ENCODE data around the gene METRN.

DNA sequence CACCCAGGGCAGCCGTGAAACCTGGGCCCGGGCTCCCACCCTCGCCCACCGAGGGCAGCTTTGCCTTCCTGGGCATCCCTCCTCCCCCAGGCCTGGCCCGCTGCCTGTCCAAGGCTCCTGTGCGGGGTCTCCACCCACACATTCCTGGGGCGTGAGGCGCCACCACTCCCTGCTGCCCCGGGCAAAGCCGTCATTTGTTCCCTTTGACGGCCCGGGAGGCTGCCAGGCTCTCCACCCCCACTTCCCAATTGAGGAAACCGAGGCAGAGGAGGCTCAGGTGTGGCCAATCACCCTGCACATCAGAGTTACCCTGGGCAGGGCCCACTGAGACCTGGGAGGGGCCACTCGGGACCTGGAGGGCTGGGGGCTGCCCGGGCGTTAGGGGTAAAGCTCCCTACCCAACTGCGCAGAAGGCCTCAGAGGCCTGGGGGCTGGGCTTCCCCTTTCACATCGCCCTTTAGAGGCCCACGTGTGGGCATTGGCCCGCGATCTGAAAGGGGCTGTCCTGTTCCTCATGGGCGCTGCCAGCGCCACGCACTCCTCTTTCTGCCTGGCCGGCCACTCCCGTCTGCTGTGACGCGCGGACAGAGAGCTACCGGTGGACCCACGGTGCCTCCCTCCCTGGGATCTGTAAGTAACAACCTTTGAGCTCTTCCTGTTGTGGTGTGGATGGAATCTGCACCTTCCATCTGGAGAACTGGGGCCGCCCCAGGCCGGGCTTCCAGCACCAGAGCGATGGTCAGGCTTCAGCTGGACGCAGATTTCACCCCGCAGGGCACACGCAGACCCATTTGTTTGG, 45.8 kb downstream of the METRN start, which contains the start of gene MSLN:
- TF ChIP-seq, protein P1, sequence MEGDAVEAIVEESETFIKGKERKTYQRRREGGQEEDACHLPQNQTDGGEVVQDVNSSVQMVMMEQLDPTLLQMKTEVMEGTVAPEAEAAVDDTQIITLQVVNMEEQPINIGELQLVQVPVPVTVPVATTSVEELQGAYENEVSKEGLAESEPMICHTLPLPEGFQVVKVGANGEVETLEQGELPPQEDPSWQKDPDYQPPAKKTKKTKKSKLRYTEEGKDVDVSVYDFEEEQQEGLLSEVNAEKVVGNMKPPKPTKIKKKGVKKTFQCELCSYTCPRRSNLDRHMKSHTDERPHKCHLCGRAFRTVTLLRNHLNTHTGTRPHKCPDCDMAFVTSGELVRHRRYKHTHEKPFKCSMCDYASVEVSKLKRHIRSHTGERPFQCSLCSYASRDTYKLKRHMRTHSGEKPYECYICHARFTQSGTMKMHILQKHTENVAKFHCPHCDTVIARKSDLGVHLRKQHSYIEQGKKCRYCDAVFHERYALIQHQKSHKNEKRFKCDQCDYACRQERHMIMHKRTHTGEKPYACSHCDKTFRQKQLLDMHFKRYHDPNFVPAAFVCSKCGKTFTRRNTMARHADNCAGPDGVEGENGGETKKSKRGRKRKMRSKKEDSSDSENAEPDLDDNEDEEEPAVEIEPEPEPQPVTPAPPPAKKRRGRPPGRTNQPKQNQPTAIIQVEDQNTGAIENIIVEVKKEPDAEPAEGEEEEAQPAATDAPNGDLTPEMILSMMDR (IDR thresholded peaks at IDR 0.05), result no peak
- no peak for TF ChIP-seq POLR2A (IDR thresholded peaks at IDR 0.05)
